B cell (primary cell): ENCODE measurements around the gene DLG3. TPM values are rescaled to one million over a fixed set of nuclear protein-coding genes. Genes with fewer than 3 reads are reported as not detected.

Source experiments
- ATAC-seq: fragments of 200-7000 bp; cut with Tn5 transposase; one replicate; pipeline ENCODE4 v1.10.0; 2021; ENCODE audit warnings: low read depth, mild to moderate bottlenecking, moderate number of reproducible peaks, moderate library complexity
- CTCF ChIA-PET: fragments of 350-600 bp; sonication (Branson Sonifier 250); formaldehyde crosslinking; loops from one replicate; lab custom pipeline; 2021; ENCODE audit warnings: antibody characterized with exemption, inconsistent platforms; lab: Charles Lee
- POLR2A ChIA-PET: fragments of 350-600 bp; sonication (Branson Sonifier 250); formaldehyde crosslinking; loops from one replicate; lab custom pipeline; 2021; ENCODE audit warnings: antibody characterized with exemption; lab: Charles Lee
- DNase-seq: peaks from one replicate; pipeline ENCODE4 v3.0.0; 2013
- H2AFZ ChIP-seq: 2 replicates; pipeline ENCODE4 v1.6.1; 2012; ENCODE audit warnings: mild to moderate bottlenecking, low read depth, low read length; ENCODE audit not compliant: insufficient read depth, poor library complexity, severe bottlenecking
- H3K27ac ChIP-seq, 2 donors: 1 replicate in 1 of 2; 2 replicates in 1 of 2; pipeline ENCODE4 v1.5.1; 2012 to 2013; ENCODE audit warnings: low read length in 2 of 2, mild to moderate bottlenecking in 2 of 2, moderate library complexity in 1 of 2
- H3K27me3 ChIP-seq, 4 experiments: fragments of 200-600 bp in 1 of 4; sonication (generic) in 1 of 4; replicated peaks in 1 of 4; 1 replicate in 2 of 4; 2 replicates in 2 of 4; pipeline versions ENCODE4 v1.6.1 to v1.7.0; 2013 to 2016; ENCODE audit warnings: low read length in 3 of 4, mild to moderate bottlenecking in 2 of 4, mixed read lengths in 1 of 4, moderate library complexity in 1 of 4; ENCODE audit not compliant: insufficient read depth in 4 of 4, control insufficient read depth in 3 of 4; ENCODE audit errors: control extremely low read depth in 1 of 4
- H3K36me3 ChIP-seq, 2 experiments: replicated peaks in 1 of 2; 1 replicate in 1 of 2; 2 replicates in 1 of 2; pipeline versions ENCODE4 v1.6.1 to v1.7.1; 2013; ENCODE audit warnings: low read length in 1 of 2; ENCODE audit not compliant: insufficient read depth in 2 of 2, control insufficient read depth in 1 of 2; ENCODE audit errors: control extremely low read depth in 1 of 2, extremely low read depth in 1 of 2
- H3K4me1 ChIP-seq, 2 donors: fragments of 200-600 bp in 1 of 2; sonication (generic) in 1 of 2; 1 replicate in 1 of 2; 2 replicates in 1 of 2; pipeline versions ENCODE4 v1.5.1 to v1.6.1; 2013 to 2017; ENCODE audit warnings: low read length in 2 of 2; ENCODE audit not compliant: control insufficient read depth in 2 of 2, insufficient read depth in 2 of 2
- H3K4me2 ChIP-seq: replicated peaks from 2 replicates; pipeline ENCODE3; 2012; ENCODE audit warnings: mild to moderate bottlenecking, low read depth, low read length; ENCODE audit not compliant: poor library complexity, severe bottlenecking
- H3K4me3 ChIP-seq, 5 experiments: fragments of 200-600 bp in 1 of 5; sonication (generic) in 1 of 5; 1 replicate in 3 of 5; 2 replicates in 2 of 5; pipeline versions ENCODE4 v1.5.1 to v1.7.0; 2011 to 2016; ENCODE audit warnings: low read length in 4 of 5, mild to moderate bottlenecking in 4 of 5, low read depth in 2 of 5, control low read depth in 1 of 5, moderate library complexity in 1 of 5; ENCODE audit not compliant: insufficient read depth in 1 of 5; ENCODE audit errors: control extremely low read depth in 1 of 5, extremely low read depth in 1 of 5
- H3K79me2 ChIP-seq: fragments of 200-600 bp; sonication (generic); one replicate; pipeline ENCODE4 v1.6.0; 2016; ENCODE audit warnings: low read length; ENCODE audit not compliant: control insufficient read depth, insufficient read depth
- H3K9ac ChIP-seq: fragments of 200-600 bp; sonication (generic); 2 replicates; pipeline ENCODE4 v1.6.1; 2017; ENCODE audit warnings: mild to moderate bottlenecking, low read length, moderate library complexity
- H3K9me3 ChIP-seq, 3 donors: one replicate each; pipeline versions ENCODE4 v1.6.1 to v1.7.1; 2013; ENCODE audit warnings: low read length in 2 of 3; ENCODE audit not compliant: control insufficient read depth in 2 of 3, insufficient read depth in 1 of 3; ENCODE audit errors: control extremely low read depth in 1 of 3
- H4K20me1 ChIP-seq: 2 replicates; pipeline ENCODE4 v1.6.0; 2012; ENCODE audit warnings: mild to moderate bottlenecking, low read length; ENCODE audit not compliant: insufficient read depth, control insufficient read depth, poor library complexity, severe bottlenecking
- H3K27ac Mint-ChIP-seq: one replicate; pipeline ENCODE4 v1.8.0; 2021; ENCODE audit warnings: mixed read lengths
- H3K27me3 Mint-ChIP-seq: one replicate; pipeline ENCODE4 v1.8.0; 2021; ENCODE audit warnings: mixed read lengths
- H3K4me1 Mint-ChIP-seq: one replicate; pipeline ENCODE4 v1.8.0; 2021; ENCODE audit warnings: mixed read lengths
- H3K4me3 Mint-ChIP-seq: one replicate; pipeline ENCODE4 v1.8.0; 2021; ENCODE audit warnings: mixed read lengths
- H3K9me3 Mint-ChIP-seq: one replicate; pipeline ENCODE4 v1.8.0; 2022; ENCODE audit warnings: mixed read lengths; ENCODE audit not compliant: insufficient read depth
- EZH2 ChIP-seq: IDR thresholded peaks from 2 replicates; pipeline ENCODE4 v1.6.1; 2012; ENCODE audit warnings: borderline replicate concordance, low read depth, mild to moderate bottlenecking, moderate library complexity, low read length; ENCODE audit not compliant: insufficient read depth, poor library complexity, severe bottlenecking
- WGBS: methylation state at CpG from one replicate; pipeline ENCODE4 v1.1.5; 2013; ENCODE audit warnings: missing lambda C conversion rate; ENCODE audit not compliant: insufficient coverage; 5-methylcytosine and 5-hydroxymethylcytosine counted together
- intact Hi-C: fragments of 100-400 bp; cut with micrococcal nuclease; formaldehyde crosslinking; loops from one replicate; pipeline ENCODE4 v1.10.0; 2022
- polyA plus RNA-seq: library from polyadenylated mRNA; depleted of rRNA; stranded (reverse); fragments of >200 nt; gene quantifications from 2 replicates; pipeline ENCODE4 v1.2.3, GENCODE V29; 2012
- total RNA-seq, 2 donors: library from RNA; stranded (reverse); fragments of 120-200 nt in 1 of 2; gene quantifications; 1 replicate in 1 of 2; 2 replicates in 1 of 2; pipeline versions ENCODE4 v1.2.3 to v1.2.4, GENCODE V29; 2013 to 2022
- TF ChIP-seq, protein P1 (sequence below): fragments of 200-600 bp; IDR thresholded peaks from one replicate; pipeline ENCODE4 v1.8.0; 2022; ENCODE audit warnings: antibody characterized with exemption, mild to moderate bottlenecking

The DLG3 gene
- total and polyA plus RNA-seq, 2 donors (not counting 1 experiment from before 2014, with no cell fraction given), result 1.5 to 6.9 TPM

DNA sequence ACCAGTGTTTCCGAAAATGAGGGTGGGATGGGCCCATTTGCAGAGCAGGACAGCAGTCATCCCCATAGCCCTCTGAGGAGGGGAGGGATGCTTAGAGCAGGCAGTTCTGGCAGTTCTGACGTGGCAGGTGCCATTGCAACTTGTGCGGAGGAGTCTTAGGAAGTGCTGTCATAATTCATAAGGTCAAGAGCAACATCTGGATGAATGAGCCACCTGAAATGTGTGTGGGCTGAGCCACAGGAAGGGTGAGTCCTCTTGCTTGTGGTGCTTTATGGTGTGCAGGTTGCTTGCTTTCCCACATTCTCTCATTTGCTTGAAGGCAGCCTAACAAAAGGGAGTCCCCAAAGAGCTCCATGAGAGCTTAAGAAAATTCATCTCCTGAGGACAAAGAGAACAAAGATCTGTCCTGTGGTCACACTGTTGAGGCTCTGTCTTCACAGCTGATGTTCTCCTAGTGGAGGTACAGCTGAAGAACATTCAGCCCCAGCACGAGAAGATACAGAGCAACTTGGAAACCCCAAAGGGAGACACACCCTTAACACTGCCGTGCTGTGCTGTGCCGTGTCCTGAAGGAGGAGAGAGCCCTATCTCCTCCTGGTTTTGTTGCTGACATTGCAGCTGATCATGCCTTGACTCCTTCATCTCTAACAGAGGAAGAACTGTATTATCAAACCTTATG is 60.3 kb downstream of the DLG3 start:
- intact Hi-C loops, result no loop called here
- Histone ChIP-seq H4K20me1 (no peaks in the 10 kb centered on the region), H3K4me3 (no peak overlapping the region), H3K4me1 (no peaks in the 10 kb centered on the region), H3K4me2 (no peak overlapping the region), H3K27me3 (no peaks in the 10 kb centered on the region), H2AFZ (no peak overlapping the region), H3K27ac (no peak overlapping the region), H3K9me3 (no peaks in the 10 kb centered on the region), H3K79me2 (no peaks in the 10 kb centered on the region), H3K36me3 (no peaks in the 10 kb centered on the region), H3K9ac (no peak overlapping the region)
- Mint-ChIP-seq H3K27me3 (no peaks in the 10 kb centered on the region), H3K9me3 (no peaks in the 10 kb centered on the region), H3K4me1 (peaks cover 8% of the 10 kb centered on the region), H3K27ac (no peak overlapping the region), H3K4me3 (no peak overlapping the region)
- DNase-seq, result no peak
- TF ChIP-seq EZH2, result no peak
- TF ChIP-seq, protein P1, sequence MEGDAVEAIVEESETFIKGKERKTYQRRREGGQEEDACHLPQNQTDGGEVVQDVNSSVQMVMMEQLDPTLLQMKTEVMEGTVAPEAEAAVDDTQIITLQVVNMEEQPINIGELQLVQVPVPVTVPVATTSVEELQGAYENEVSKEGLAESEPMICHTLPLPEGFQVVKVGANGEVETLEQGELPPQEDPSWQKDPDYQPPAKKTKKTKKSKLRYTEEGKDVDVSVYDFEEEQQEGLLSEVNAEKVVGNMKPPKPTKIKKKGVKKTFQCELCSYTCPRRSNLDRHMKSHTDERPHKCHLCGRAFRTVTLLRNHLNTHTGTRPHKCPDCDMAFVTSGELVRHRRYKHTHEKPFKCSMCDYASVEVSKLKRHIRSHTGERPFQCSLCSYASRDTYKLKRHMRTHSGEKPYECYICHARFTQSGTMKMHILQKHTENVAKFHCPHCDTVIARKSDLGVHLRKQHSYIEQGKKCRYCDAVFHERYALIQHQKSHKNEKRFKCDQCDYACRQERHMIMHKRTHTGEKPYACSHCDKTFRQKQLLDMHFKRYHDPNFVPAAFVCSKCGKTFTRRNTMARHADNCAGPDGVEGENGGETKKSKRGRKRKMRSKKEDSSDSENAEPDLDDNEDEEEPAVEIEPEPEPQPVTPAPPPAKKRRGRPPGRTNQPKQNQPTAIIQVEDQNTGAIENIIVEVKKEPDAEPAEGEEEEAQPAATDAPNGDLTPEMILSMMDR, result no peak
- 100% methylated on average over 1 of the region's 6 CpGs for WGBS
- ChIA-PET CTCF (no interaction called here), POLR2A (no interaction called here)
- no peak for ATAC-seq

DNA sequence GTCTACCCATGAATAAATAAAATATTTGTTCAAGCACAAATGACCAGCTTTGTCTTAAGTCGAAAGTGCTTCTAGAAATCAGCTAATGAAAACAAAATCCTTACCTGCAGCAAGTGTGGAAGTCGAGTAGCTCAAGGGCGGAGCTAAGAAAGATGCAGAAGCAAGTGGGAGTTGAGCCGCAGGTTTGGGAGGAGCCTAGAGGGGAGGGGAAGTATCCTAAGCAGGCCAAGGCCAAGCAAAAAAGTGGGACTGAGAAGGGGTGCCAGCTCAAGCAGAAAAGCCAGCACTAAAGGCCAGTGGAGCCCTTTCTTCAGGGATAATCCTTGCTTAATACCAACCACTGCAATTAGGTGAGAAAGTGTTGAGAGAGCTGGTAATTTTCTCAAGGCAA is 60.8 kb downstream of the DLG3 start:
- no peaks in the 10 kb centered on the region for H3K27me3 Mint-ChIP-seq
- Histone ChIP-seq H3K9me3 (no peaks in the 10 kb centered on the region), H3K27me3 (no peaks in the 10 kb centered on the region), H2AFZ (no peak overlapping the region), H3K79me2 (no peaks in the 10 kb centered on the region), H3K27ac (no peak overlapping the region), H3K36me3 (no peaks in the 10 kb centered on the region), H3K4me3 (no peak overlapping the region), H3K4me2 (no peak overlapping the region), H3K9ac (no peak overlapping the region), H4K20me1 (no peaks in the 10 kb centered on the region), H3K4me1 (no peaks in the 10 kb centered on the region)
- CTCF ChIA-PET, result interaction anchor here (0.6 kb wide), 1 partner anchor 74 kb away, joined by 5 read pairs; no protein-coding TSS in a partner anchor
- POLR2A ChIA-PET, result no interaction called here
- intact Hi-C loops, result no loop called here
- no peak for DNase-seq
- no peak for TF ChIP-seq EZH2
- TF ChIP-seq, protein P1, result no peak
- ATAC-seq, result no peak
- no peak overlapping the region for H3K4me3 Mint-ChIP-seq
- no peaks in the 10 kb centered on the region for H3K9me3 Mint-ChIP-seq
- WGBS, result no CpG with 5 or more reads among the region's 4 CpGs
- no peak overlapping the region for H3K27ac Mint-ChIP-seq
- H3K4me1 Mint-ChIP-seq, result peaks cover 8% of the 10 kb centered on the region
